Astrocyte (in vitro differentiated cells and primary cell): ENCODE measurements around the gene KCNMA1. TPM values are rescaled to one million over a fixed set of nuclear protein-coding genes. Genes with fewer than 3 reads are reported as not detected.

Experiments used
- DNase-seq: peaks from one replicate; pipeline ENCODE4 v3.0.0-alpha.2; 2010; ENCODE audit warnings: low read depth
- FAIRE-seq: peaks from 2 replicates; lab custom pipeline; 2011; peaks lifted over from hg19 to GRCh38; lab: Jason Lieb, UNC
- H2AFZ ChIP-seq: 2 replicates; pipeline ENCODE4 v1.6.0; 2012; ENCODE audit warnings: low read depth, low read length, inconsistent platforms
- H3K27ac ChIP-seq: 2 replicates; pipeline ENCODE4 v1.5.1; 2011; ENCODE audit warnings: low read depth, low read length, inconsistent platforms
- H3K27me3 ChIP-seq: 2 replicates; pipeline ENCODE4 v1.6.0; 2011; ENCODE audit warnings: low read length, inconsistent platforms; ENCODE audit not compliant: insufficient read depth
- H3K36me3 ChIP-seq: 2 replicates; pipeline ENCODE4 v1.5.1; 2011; ENCODE audit warnings: low read length, inconsistent platforms; ENCODE audit not compliant: insufficient read depth
- H3K4me1 ChIP-seq: 2 replicates; pipeline ENCODE4 v1.5.1; 2011; ENCODE audit warnings: low read length, inconsistent platforms; ENCODE audit not compliant: insufficient read depth
- H3K4me2 ChIP-seq: 2 replicates; pipeline ENCODE4 v1.6.0; 2012; ENCODE audit warnings: low read length, inconsistent platforms
- H3K4me3 ChIP-seq: 2 replicates; pipeline ENCODE4 v1.5.1; 2011; ENCODE audit warnings: low read depth, mild to moderate bottlenecking, low read length, inconsistent platforms; ENCODE audit not compliant: insufficient read depth
- H3K79me2 ChIP-seq: 2 replicates; pipeline ENCODE4 v1.6.0; 2012; ENCODE audit warnings: mild to moderate bottlenecking, low read length, inconsistent platforms; ENCODE audit not compliant: insufficient read depth
- H3K9ac ChIP-seq: 2 replicates; pipeline ENCODE4 v1.6.0; 2012; ENCODE audit warnings: mild to moderate bottlenecking, low read length, inconsistent platforms
- H3K9me3 ChIP-seq: 2 replicates; pipeline ENCODE4 v1.5.1; 2012; ENCODE audit warnings: low read depth, mild to moderate bottlenecking, low read length, inconsistent platforms; ENCODE audit not compliant: insufficient read depth
- H4K20me1 ChIP-seq: 2 replicates; pipeline ENCODE4 v1.6.0; 2012; ENCODE audit warnings: low read length, inconsistent platforms; ENCODE audit not compliant: insufficient read depth
- H3K27ac Mint-ChIP-seq: one replicate; pipeline ENCODE4 v1.8.0; 2021; ENCODE audit warnings: mild to moderate bottlenecking, mixed read lengths; ENCODE audit not compliant: unreplicated experiment
- H3K27me3 Mint-ChIP-seq: one replicate; pipeline ENCODE4 v1.8.0; 2021; ENCODE audit warnings: low read depth, mixed read lengths; ENCODE audit not compliant: unreplicated experiment
- H3K36me3 Mint-ChIP-seq: one replicate; pipeline ENCODE4 v1.8.0; 2021; ENCODE audit warnings: low read depth, mixed read lengths; ENCODE audit not compliant: unreplicated experiment
- H3K4me1 Mint-ChIP-seq: one replicate; pipeline ENCODE4 v1.8.0; 2021; ENCODE audit warnings: low read depth, mixed read lengths; ENCODE audit not compliant: unreplicated experiment
- H3K4me3 Mint-ChIP-seq: one replicate; pipeline ENCODE4 v1.8.0; 2021; ENCODE audit warnings: mild to moderate bottlenecking, moderate library complexity, mixed read lengths; ENCODE audit not compliant: unreplicated experiment
- H3K9me3 Mint-ChIP-seq: one replicate; pipeline ENCODE4 v1.8.0; 2021; ENCODE audit warnings: mild to moderate bottlenecking, mixed read lengths; ENCODE audit not compliant: unreplicated experiment
- CTCF ChIP-seq: IDR thresholded peaks from 2 replicates; pipeline ENCODE4 v1.5.1; 2011; ENCODE audit warnings: low read depth, mild to moderate bottlenecking, inconsistent platforms, low read length, moderate library complexity; ENCODE audit not compliant: insufficient read depth
- EZH2 ChIP-seq: IDR thresholded peaks from 2 replicates; pipeline ENCODE4 v1.6.1; 2012; ENCODE audit warnings: mild to moderate bottlenecking, low read length, inconsistent platforms; ENCODE audit not compliant: insufficient read depth
- total RNA-seq: library from RNA; stranded (reverse); gene quantifications from 2 replicates; pipeline ENCODE4 v1.2.1, GENCODE V29; 2021

Gene KCNMA1
- total RNA-seq, 1 donor from 2014 or later, result 45.8 TPM

GRCh38 chr10:77598606-77599005, 39.0 kb downstream of the KCNMA1 start:
- H3K27me3 Mint-ChIP-seq, result no peaks in the 10 kb centered on the region
- H3K4me1 Mint-ChIP-seq, result peaks cover 15% of the 10 kb centered on the region
- Histone ChIP-seq H3K9me3 (no peaks in the 10 kb centered on the region), H3K27ac (no peak overlapping the region), H4K20me1 (peaks cover 7% of the 10 kb centered on the region), H3K36me3 (no peaks in the 10 kb centered on the region), H3K9ac (no peak overlapping the region), H3K4me3 (no peak overlapping the region), H3K4me2 (no peak overlapping the region), H3K4me1 (peaks cover 14% of the 10 kb centered on the region), H2AFZ (no peak overlapping the region), H3K79me2 (peaks cover 43% of the 10 kb centered on the region), H3K27me3 (no peaks in the 10 kb centered on the region)
- DNase-seq (no peak), FAIRE-seq (no peak)
- no peak overlapping the region for H3K4me3 Mint-ChIP-seq
- no peaks in the 10 kb centered on the region for H3K9me3 Mint-ChIP-seq
- H3K27ac Mint-ChIP-seq, result no peak overlapping the region
- H3K36me3 Mint-ChIP-seq, result peaks cover 7% of the 10 kb centered on the region
- TF ChIP-seq CTCF, result no peak
- no peak for TF ChIP-seq EZH2

- Mint-ChIP-seq H3K36me3 (peaks cover 7% of the 10 kb centered on the region), H3K27me3 (no peaks in the 10 kb centered on the region), H3K4me3 (peak overlapping the region; percentile 50), H3K27ac (no peak overlapping the region), H3K4me1 (peaks cover 13% of the 10 kb centered on the region), H3K9me3 (no peaks in the 10 kb centered on the region)
- DNase-seq (no peak), FAIRE-seq (no peak)
- Histone ChIP-seq H3K36me3 (no peaks in the 10 kb centered on the region), H4K20me1 (no peaks in the 10 kb centered on the region), H3K9ac (no peak overlapping the region), H3K4me1 (peaks cover 14% of the 10 kb centered on the region), H3K79me2 (peaks cover 37% of the 10 kb centered on the region), H3K27me3 (no peaks in the 10 kb centered on the region), H3K9me3 (no peaks in the 10 kb centered on the region), H3K4me2 (no peak overlapping the region), H2AFZ (no peak overlapping the region), H3K27ac (no peak overlapping the region), H3K4me3 (no peak overlapping the region)
- TF ChIP-seq EZH2 (no peak), CTCF (no peak)
Measured at GRCh38 chr10:77597560-77597959, 40.0 kb downstream of the KCNMA1 start.

- Histone ChIP-seq H3K27ac (no peak overlapping the region), H3K36me3 (no peaks in the 10 kb centered on the region), H2AFZ (no peak overlapping the region), H3K9ac (no peak overlapping the region), H3K79me2 (peaks cover 33% of the 10 kb centered on the region), H3K27me3 (no peaks in the 10 kb centered on the region), H3K4me2 (no peak overlapping the region), H3K9me3 (no peaks in the 10 kb centered on the region), H3K4me3 (no peak overlapping the region), H3K4me1 (peaks cover 15% of the 10 kb centered on the region), H4K20me1 (no peaks in the 10 kb centered on the region)
- Mint-ChIP-seq H3K27ac (no peak overlapping the region), H3K36me3 (peaks cover 10% of the 10 kb centered on the region), H3K4me3 (no peak overlapping the region), H3K27me3 (no peaks in the 10 kb centered on the region), H3K9me3 (no peaks in the 10 kb centered on the region), H3K4me1 (peaks cover 13% of the 10 kb centered on the region)
- no peak for TF ChIP-seq CTCF
- TF ChIP-seq EZH2, result no peak
- DNase-seq, result no peak
- FAIRE-seq, result no peak
Measured at GRCh38 chr10:77594471-77594783, 43.2 kb downstream of the KCNMA1 start.
